Measurements from ENCODE around the gene GSPT2. TPM values are rescaled to one million over a fixed set of nuclear protein-coding genes. Genes with fewer than 3 reads are reported as not detected.
"Not testable (repeated sequence)": the region's sequence is repeated elsewhere in the genome, so short reads cannot be mapped to it uniquely, and the experiment has no call there.

Gene GSPT2
- total RNA-seq (2014; rRNA removed; shearing (Covaris generic)): 7.1 and 7.5 TPM in 2 replicates

DNA sequence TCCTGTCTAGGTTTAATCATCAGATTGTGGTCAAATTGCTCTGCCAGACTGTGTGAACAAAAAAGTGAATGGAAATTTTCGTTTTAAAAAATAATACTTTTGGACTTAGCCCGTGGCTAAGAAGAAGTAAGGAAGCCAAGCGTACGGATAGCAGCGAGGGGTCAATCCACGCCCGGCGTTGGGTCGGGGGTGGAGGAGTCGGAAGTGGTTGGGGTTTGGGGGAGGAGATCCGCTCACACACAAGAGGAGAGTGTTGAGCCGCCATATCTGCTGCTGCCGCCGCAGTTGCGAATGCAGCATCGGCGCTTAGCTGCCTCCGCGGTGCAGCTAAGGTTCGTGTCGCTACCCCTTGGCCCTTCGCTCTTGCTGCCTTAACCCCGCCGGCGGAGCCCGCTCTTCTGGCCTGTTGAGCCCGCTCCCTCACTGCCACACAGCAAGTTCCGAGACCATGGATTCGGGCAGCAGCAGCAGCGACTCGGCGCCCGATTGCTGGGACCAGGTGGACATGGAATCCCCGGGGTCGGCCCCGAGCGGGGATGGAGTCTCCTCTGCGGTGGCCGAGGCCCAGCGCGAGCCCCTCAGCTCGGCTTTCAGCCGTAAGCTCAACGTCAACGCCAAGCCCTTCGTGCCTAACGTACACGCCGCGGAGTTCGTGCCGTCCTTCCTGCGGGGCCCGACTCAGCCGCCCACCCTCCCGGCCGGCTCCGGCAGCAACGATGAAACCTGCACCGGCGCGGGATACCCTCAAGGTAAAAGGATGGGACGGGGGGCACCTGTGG lies at the start of gene GSPT2:
Gene GSPT2, plus strand, starts transcription at position 264 of the 779 bp plus-strand sequence. Its CDS starts 185 bp downstream, at position 449.
- peak; percentile 78 for DNase-seq (ENCODE audit: low read depth)

- DNase-seq (ENCODE audit: low read depth): no peak
These were observed 49.0 kb upstream of the GSPT2 start for GRCh38 chrX:51694254-51694653.

DNA sequence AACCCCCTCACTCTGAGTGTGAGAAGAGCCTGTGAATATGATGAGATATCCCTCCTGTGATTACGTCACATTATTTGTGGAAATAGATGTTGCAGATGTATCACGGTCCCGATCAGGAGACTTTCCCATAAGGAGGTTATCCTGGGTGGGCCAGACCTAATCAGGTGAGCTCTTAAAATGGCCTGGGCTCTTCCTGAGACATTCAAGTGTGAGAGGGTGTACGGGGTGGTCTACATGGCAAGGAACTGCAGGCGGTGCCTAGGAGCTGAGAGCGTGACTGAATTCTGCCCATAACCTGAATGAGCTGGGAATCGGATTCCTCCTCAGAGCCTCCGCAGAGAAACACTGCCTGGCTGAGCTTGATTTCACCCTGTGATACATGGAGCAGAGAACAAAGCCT lies 45.8 kb upstream of the GSPT2 start:
- no peak for DNase-seq (ENCODE audit: low read depth)

- DNase-seq (ENCODE audit: low read depth): not testable (repeated sequence)
These were observed 32.7 kb upstream of the GSPT2 start, which contains the start of gene CENPVL1 for GRCh38 chrX:51710277-51711164. Gene CENPVL1 (plus strand): TSS chrX:51710512. CDS start chrX:51710512, 0 bp downstream.

DNA sequence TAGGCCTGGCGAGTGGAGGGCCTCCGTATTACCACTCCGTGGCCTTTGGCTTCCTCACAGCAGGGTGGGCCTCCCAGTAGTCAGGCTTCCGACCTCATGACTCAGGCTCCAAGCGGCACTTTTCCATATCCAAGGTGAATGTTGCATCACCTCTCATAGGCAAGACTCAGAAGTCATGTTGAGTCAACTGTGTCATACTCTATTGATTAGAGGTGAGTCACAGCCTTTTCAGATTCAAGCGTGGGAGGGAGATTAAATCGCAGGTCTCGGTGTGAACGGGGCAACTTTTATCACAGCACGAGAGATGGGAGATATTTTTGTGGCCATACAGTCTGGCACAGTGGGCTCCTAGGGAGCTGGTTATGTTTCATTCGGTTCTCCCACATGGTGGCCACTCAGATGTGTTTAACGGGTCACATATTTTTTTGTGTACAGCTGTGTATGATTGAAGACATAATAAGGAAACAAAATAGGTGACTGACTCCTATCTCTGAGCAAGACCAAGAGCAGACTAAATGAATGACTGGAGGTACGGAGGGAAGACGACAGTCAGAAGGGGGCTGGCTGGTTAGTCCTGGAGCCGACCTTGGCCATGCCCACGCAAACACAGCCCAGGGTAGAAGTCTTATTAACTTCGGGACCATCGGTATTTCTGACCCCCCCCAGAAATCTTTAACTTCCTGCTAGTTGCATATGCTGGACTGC lies 30.1 kb upstream of the GSPT2 start:
- DNase-seq (ENCODE audit: low read depth): not testable (repeated sequence)

DNA sequence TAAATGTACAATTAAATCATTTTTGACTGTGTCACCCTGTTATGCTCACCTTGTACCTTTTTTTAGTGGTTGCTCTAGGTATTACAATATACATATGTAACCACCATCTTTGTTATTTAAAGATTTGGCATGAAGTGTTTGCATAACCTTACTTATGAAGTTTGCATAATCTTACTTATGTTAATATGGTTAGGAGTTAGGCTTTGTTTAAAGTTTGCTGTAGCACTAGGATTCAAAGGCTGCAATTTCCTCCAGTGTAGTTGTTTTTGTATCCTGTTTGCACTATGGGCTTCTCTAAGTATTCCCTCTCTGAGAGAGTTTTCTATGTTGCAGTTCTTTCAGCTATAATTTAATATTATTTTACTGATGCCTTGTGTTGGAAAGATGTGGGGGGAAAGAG lies 15.0 kb upstream of the GSPT2 start:
- DNase-seq (ENCODE audit: low read depth): no peak

- no peak for DNase-seq (ENCODE audit: low read depth)
These were observed 6.2 kb upstream of the GSPT2 start for GRCh38 chrX:51737091-51737490.

GRCh38 chrX:51742586-51742985 lies 656 bp upstream of the GSPT2 start:
- no peak for DNase-seq (ENCODE audit: low read depth)

- DNase-seq (ENCODE audit: low read depth): no peak
These were observed 4.4 kb downstream of the GSPT2 start for GRCh38 chrX:51747671-51748070.

DNA sequence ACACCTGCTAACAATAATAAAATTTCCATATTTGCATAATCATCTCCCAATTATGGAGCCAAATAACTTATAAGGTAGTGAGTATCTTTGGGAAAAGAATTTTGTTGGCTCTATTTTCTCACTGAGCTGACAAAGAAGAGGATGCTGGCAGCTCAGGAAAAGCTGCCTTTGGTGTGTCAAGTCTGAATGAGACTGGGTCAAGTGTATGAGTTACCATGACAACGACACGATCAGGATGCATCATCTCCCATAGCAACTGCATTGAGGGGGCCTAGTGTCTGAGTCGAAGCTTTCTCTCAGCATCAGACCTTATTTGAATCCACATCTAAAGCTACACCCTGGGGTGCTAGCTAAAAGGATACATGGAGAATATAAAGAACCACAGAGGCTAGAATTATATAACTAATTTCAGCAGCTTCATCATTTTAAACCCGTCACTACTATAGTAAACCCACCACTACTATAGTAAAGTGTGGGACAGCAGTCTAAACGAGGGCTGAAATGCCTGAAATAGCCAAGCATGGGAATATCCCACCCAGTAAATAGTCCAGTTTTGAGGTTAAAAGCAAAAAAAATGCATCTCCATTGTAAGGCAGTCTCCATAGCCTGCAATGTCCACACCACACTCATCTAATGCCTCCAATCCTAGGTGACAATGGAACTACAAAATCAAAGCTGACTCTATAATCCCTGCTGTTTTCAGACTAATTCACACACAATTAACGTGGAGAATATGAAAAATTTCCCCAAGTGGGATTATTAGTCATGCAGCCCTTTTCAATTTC lies 16.0 kb downstream of the GSPT2 start:
- no peak for DNase-seq (ENCODE audit: low read depth)

- DNase-seq (ENCODE audit: low read depth): no peak
These were observed 17.4 kb downstream of the GSPT2 start for GRCh38 chrX:51760657-51761056.

- no peak for DNase-seq (ENCODE audit: low read depth)
These were observed 23.3 kb downstream of the GSPT2 start for GRCh38 chrX:51766546-51766945.

DNA sequence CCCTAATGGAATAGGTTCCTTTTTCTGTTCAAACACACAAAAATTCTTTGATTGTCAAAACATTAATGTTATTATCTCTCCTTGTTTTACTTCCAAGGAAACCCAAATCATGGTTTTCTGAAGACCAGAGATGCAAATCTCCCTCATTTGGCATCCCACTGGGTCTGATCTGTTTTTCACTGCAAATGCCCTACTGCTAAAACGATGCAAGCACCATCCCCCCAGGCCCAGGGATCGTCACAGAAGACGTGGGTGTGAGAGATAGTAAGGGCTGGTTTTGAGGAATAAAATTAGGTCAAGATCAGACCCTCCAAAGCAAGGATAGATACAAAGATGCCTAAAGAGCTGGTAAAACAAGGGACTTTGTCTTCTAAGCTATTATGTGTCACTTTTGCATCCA lies 33.6 kb downstream of the GSPT2 start:
- no peak for DNase-seq (ENCODE audit: low read depth)

DNA sequence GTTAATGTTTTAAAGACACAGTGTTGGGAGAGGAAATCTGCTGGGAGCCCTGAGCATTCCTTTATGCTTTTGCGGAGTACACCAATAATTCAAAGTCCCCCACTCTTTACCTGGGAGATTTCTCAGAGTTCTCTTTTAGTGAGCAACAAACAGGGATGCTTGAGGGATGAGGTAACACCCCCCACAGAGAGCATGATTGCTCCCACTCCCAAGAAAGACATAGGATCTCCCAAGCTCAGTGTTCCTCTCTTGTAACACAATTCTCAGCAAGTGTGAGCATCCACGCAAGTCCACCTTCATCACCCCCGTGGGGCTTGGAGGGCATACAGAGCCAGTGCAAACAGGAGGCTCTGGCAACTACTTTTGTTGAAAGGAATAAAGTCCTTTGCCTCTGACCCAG lies 36.1 kb downstream of the GSPT2 start:
- peak; percentile 6 for DNase-seq (ENCODE audit: low read depth)

GRCh38 chrX:51795136-51795535 lies 51.9 kb downstream of the GSPT2 start:
- DNase-seq (ENCODE audit: low read depth): no peak

Other genes starting within 250 kb of the GSPT2 start
- gene NUDT11, start 246.8 kb upstream of the GSPT2 start, total RNA-seq (2014; rRNA removed; shearing (Covaris generic)): 35.6 and 40.5 TPM in 2 replicates
- gene CENPVL3, start 124.5 kb upstream of the GSPT2 start, total RNA-seq (2014; rRNA removed; shearing (Covaris generic)): 4.0 and 8.2 TPM in 2 replicates
- gene CENPVL2, start 60.6 kb upstream of the GSPT2 start, total RNA-seq (2014; rRNA removed; shearing (Covaris generic)): 0.34 and 1.2 TPM in 2 replicates
- 0.34 and 1.2 TPM in 2 replicates for gene CENPVL1, start 32.9 kb upstream of the GSPT2 start, total RNA-seq (2014; rRNA removed; shearing (Covaris generic))
- 105 and 110 TPM in 2 replicates for gene MAGED1, start 150.2 kb downstream of the GSPT2 start, total RNA-seq (2014; rRNA removed; shearing (Covaris generic))